Stomach (tissue), 9 donors: ENCODE measurements around the gene PNPLA3. TPM values are rescaled to one million over a fixed set of nuclear protein-coding genes. Genes with fewer than 3 reads are reported as not detected.

ENCODE experiments used
- DNase-seq, 2 donors: peaks; one replicate each; pipeline versions ENCODE4 v3.0.0 to v3.0.0-alpha.2; 2013 to 2019
- H3K27ac ChIP-seq, 5 donors: fragments of 200-600 bp in 4 of 5; sonication (generic) in 4 of 5; one replicate each; pipeline ENCODE4 v1.5.1; 2013 to 2019; ENCODE audit warnings: mild to moderate bottlenecking in 1 of 5, moderate library complexity in 1 of 5
- H3K27me3 ChIP-seq, 3 donors: fragments of 200-600 bp; sonication (generic); one replicate each; pipeline ENCODE4 v1.5.1; 2017 to 2019; ENCODE audit warnings: mixed run types in 1 of 3
- H3K36me3 ChIP-seq, 4 donors: fragments of 200-600 bp; sonication (generic); 1 replicate in 3 of 4; 2 replicates in 1 of 4; pipeline ENCODE4 v1.5.1; 2016 to 2019
- H3K4me1 ChIP-seq, 4 donors: fragments of 200-600 bp; sonication (generic); one replicate each; pipeline ENCODE4 v1.5.1; 2016 to 2019
- H3K4me3 ChIP-seq, 4 donors: fragments of 200-600 bp; sonication (generic) in 3 of 4; one replicate each; pipeline ENCODE4 v1.5.1; 2016 to 2019; ENCODE audit warnings: mild to moderate bottlenecking in 1 of 4
- H3K9me3 ChIP-seq, 4 donors: fragments of 200-600 bp; sonication (generic); one replicate each; pipeline ENCODE4 v1.5.1; 2016 to 2019
- EP300 ChIP-seq: sonication (generic); formaldehyde crosslinking; IDR thresholded peaks from one replicate; pipeline ENCODE4 v1.6.1; 2017; ENCODE audit warnings: antibody characterized with exemption
- POLR2A ChIP-seq, 4 donors: fragments of 450-650 bp; IDR thresholded peaks; one replicate each; pipeline ENCODE4 v1.6.1; 2016; ENCODE audit warnings: antibody characterized with exemption in 4 of 4, control low read depth in 2 of 4, mild to moderate bottlenecking in 1 of 4, moderate library complexity in 1 of 4
- POLR2AphosphoS5 ChIP-seq, 3 donors: sonication (generic); formaldehyde crosslinking; IDR thresholded peaks; one replicate each; pipeline ENCODE4 v1.6.1; 2016; ENCODE audit warnings: antibody characterized with exemption in 3 of 3
- WGBS, 5 donors: extraction: QIAGEN DNeasy Blood & Tissue Kit in 3 of 5; methylation state at CpG; one replicate each; pipeline versions ENCODE4 v1.1.5 to v1.1.7; 2013 to 2018; 5-methylcytosine and 5-hydroxymethylcytosine counted together
- intact Hi-C: fragments of 100-400 bp; cut with DNase I; formaldehyde crosslinking; loops from one replicate; pipeline ENCODE4 v1.15.1; 2023; ENCODE audit warnings: low total_unique reads
- polyA plus RNA-seq, 3 donors: library from polyadenylated mRNA; stranded (reverse); fragments of 200-250 nt; gene quantifications; one replicate each; pipeline ENCODE4 v1.2.3, GENCODE V29; 2013
- total RNA-seq, 5 donors: library from RNA; depleted of rRNA; stranded (reverse); fragments of >200 nt; gene quantifications; one replicate each; pipeline versions ENCODE4 v1.1.0 to v1.2.3, GENCODE V29; 2014 to 2016
- TF ChIP-seq, protein P1 (sequence below), 7 experiments: fragments of 450-650 bp in 4 of 7; fragments of 200-600 bp in 3 of 7; sonication (generic) in 3 of 7; IDR thresholded peaks; one replicate each; pipeline ENCODE4 v1.5.1; 2016 to 2019; ENCODE audit warnings: antibody characterized with exemption in 7 of 7, control low read depth in 2 of 7, mild to moderate bottlenecking in 1 of 7
- donor health status: healthy with polysubstance abuse.
- donor health status: Bipolar disorder and iron deficiency.
- donor health status: healthy.

The PNPLA3 gene
- total and polyA plus RNA-seq, 8 donors, result 0.12 to 0.73 (median 0.47) TPM; not detected in 4

DNA sequence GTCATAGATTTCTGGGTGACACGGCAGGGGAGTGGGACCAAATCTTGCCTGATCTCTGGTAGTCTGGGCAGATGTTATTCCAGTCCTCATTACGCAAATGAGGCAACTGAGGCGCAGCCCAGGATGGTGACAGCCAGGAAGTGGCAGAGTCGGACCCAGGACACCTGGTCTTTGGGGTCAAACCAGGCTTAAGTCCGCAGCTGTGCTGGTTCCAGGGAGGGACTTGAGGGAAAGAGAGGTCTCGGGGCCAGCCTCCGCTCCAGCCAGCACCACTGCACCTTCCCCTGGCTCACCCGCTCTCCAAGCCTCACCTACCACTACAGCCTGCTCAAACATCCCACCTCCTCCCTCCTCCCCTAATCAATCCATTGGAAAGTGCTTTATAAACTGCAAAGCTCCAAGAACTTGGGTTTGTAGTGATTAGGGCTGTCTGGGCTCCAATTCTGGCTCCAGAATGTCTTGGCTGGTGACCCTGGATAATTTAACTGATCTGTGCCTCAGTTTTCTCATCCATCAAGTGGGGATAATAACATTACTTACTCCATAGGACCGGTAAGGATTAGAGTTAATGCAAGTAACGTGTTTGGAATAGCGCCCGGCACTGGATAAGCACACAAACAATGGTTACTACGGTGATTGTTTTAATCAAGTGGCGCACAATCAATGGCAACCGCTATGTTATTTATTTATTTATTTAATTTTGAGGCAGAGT, 31.3 kb upstream of the PNPLA3 start:
- Histone ChIP-seq H3K27ac (no peak overlapping the region), H3K4me1 (peaks cover 9 to 16% (median 11%) of the 10 kb centered on the region in 4 donors), H3K9me3 (no peaks in the 10 kb centered on the region), H3K36me3 (no peaks in the 10 kb centered on the region), H3K27me3 (peaks cover 24 to 86% (median 54%) of the 10 kb centered on the region in 3 donors), H3K4me3 (no peak overlapping the region)
- no peak for DNase-seq
- WGBS, 5 donors, result 33 to 40% (median 36%) methylated on average over 15 of the region's 15 CpGs
- intact Hi-C loops, result no loop called here
- TF ChIP-seq POLR2AphosphoS5 (IDR thresholded peaks at IDR 0.05), result no peak
- no peak for TF ChIP-seq POLR2A (IDR thresholded peaks at IDR 0.05)
- TF ChIP-seq, protein P1, sequence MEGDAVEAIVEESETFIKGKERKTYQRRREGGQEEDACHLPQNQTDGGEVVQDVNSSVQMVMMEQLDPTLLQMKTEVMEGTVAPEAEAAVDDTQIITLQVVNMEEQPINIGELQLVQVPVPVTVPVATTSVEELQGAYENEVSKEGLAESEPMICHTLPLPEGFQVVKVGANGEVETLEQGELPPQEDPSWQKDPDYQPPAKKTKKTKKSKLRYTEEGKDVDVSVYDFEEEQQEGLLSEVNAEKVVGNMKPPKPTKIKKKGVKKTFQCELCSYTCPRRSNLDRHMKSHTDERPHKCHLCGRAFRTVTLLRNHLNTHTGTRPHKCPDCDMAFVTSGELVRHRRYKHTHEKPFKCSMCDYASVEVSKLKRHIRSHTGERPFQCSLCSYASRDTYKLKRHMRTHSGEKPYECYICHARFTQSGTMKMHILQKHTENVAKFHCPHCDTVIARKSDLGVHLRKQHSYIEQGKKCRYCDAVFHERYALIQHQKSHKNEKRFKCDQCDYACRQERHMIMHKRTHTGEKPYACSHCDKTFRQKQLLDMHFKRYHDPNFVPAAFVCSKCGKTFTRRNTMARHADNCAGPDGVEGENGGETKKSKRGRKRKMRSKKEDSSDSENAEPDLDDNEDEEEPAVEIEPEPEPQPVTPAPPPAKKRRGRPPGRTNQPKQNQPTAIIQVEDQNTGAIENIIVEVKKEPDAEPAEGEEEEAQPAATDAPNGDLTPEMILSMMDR (IDR thresholded peaks at IDR 0.05), result no peak
- no peak for TF ChIP-seq EP300

GRCh38 chr22:43893266-43893665, 30.3 kb upstream of the PNPLA3 start:
- WGBS, 5 donors, result 63 to 85% (median 71%) methylated on average over 4 to 5 of the region's 5 CpGs
- H3K27me3 ChIP-seq, result peaks cover 24 to 81% (median 51%) of the 10 kb centered on the region in 3 donors
- TF ChIP-seq EP300 (no peak), POLR2A (IDR thresholded peaks at IDR 0.05) (no peak), POLR2AphosphoS5 (IDR thresholded peaks at IDR 0.05) (no peak)
- TF ChIP-seq, protein P1 (IDR thresholded peaks at IDR 0.05), result no peak

GRCh38 chr22:43894122-43894521, 29.5 kb upstream of the PNPLA3 start:
- H3K36me3 ChIP-seq, result no peaks in the 10 kb centered on the region
- peaks cover 24 to 73% (median 46%) of the 10 kb centered on the region in 3 donors for H3K27me3 ChIP-seq
- no peak for DNase-seq
- H3K9me3 ChIP-seq, result no peaks in the 10 kb centered on the region
- no peak overlapping the region for H3K4me3 ChIP-seq
- no peak overlapping the region for H3K27ac ChIP-seq
- intact Hi-C loops, result no loop called here
- 69 to 90% (median 87%) methylated on average over 5 of the region's 5 CpGs for WGBS, 5 donors
- peaks cover 9 to 16% (median 11%) of the 10 kb centered on the region in 4 donors for H3K4me1 ChIP-seq
- TF ChIP-seq POLR2AphosphoS5 (IDR thresholded peaks at IDR 0.05), result no peak
- TF ChIP-seq EP300, result no peak
- no peak for TF ChIP-seq POLR2A (IDR thresholded peaks at IDR 0.05)

More at GRCh38 chr22:43893266-43893665, 30.3 kb upstream of the PNPLA3 start:
- H3K4me1 ChIP-seq, result peaks cover 9 to 16% (median 11%) of the 10 kb centered on the region in 4 donors
- H3K27ac ChIP-seq, result no peak overlapping the region
- intact Hi-C loops, result no loop called here
- DNase-seq, result no peak
- H3K9me3 ChIP-seq, result no peaks in the 10 kb centered on the region
- no peak overlapping the region for H3K4me3 ChIP-seq
- H3K36me3 ChIP-seq, result no peaks in the 10 kb centered on the region

DNA sequence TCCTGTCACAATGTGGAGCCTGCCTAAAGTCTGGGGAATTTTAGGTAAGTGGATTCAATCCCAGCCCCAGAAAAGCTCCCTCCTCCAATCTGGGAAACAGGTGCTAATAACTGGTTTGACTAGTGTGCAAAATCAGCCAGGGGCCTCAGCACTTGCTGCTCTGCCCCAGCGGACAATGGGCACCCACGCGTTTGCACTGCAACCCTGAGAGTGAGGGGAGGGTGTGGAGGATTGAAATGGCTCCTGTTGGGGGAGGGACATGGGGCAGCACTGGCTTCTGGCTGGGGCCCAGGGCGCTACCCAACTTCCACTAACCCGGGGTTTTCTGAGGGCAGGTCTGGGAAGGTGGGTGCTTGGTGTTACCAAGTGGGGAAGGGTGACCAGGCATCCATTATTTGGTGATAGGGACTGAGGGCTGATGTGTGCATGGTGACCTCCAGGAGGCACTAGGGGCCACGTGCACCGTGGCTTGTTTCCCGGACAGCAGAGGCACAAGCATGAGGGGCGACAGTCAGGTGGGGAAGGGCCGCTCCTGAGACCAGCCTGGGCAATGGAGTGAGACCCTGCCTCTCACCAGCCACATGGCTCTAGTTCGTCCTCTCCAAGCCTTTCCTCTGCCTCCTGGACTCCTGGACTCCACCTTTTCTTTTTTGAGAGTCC, 27.5 kb upstream of the PNPLA3 start:
- TF ChIP-seq POLR2AphosphoS5 (IDR thresholded peaks at IDR 0.05) (no peak), EP300 (no peak), POLR2A (IDR thresholded peaks at IDR 0.05) (no peak)
- TF ChIP-seq, protein P1 (IDR thresholded peaks at IDR 0.05), result no peak
- Histone ChIP-seq H3K4me3 (no peak overlapping the region), H3K27ac (no peak overlapping the region), H3K36me3 (no peaks in the 10 kb centered on the region), H3K9me3 (no peaks in the 10 kb centered on the region), H3K27me3 (peaks cover 10 to 71% (median 34%) of the 10 kb centered on the region in 3 donors), H3K4me1 (peaks cover 9 to 11% (median 9%) of the 10 kb centered on the region in 4 donors)
- 31 to 40% (median 35%) methylated on average over 11 of the region's 11 CpGs for WGBS, 5 donors
- intact Hi-C loops, result no loop called here
- no peak for DNase-seq
